Measurements from ENCODE around the gene PDE7B.

PDE7B gene

DNA sequence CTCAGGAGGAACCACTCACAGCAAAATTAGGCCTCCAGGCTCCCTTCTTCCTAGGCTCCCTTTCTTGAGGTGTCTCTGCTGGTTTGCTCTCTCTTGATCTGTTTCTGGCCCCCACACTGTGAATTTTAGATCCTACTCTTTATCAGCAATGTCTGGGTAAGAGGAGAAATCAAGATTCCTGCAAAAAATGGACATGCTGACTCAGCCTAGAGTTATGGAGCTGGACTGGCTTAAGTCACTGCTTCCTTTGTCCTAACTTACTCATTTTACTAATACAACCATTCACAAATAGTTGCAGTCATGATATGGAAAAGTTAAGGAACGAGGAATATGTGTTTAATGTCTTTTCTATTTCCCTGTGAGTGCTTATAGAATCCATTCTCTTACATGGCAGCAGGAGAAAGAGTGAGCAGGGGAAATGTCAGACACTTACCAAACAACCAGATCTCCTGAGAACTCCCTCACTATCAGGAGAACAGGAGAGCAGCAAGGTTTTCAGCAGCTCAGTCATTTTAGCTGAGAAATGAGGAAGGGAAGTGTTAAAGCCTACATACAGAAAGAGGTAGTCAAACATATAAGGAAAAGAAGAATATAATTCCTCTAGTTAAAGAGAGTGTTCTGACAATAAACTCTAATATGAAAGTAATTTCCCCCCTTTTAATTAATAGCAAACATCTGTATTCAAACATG lies 160.8 kb downstream of the PDE7B start:
- Histone ChIP-seq H3K27ac (ENCODE audit: low read length) (no peak overlapping the region), H3F3A (ENCODE audit: insufficient read depth, low read length) (no peaks in the 10 kb centered on the region), H3K4me2 (ENCODE audit: low read depth, low read length) (no peak overlapping the region), H3K9me3 (replicated peaks; ENCODE audit: insufficient read depth, low read length) (no peaks in the 10 kb centered on the region), H3K4me3 (ENCODE audit: low read length) (no peak overlapping the region), H3K27me3 (replicated peaks; ENCODE audit: insufficient read depth, low read length) (no peaks in the 10 kb centered on the region), H3K79me2 (ENCODE audit: low read length) (no peaks in the 10 kb centered on the region), H4K20me1 (ENCODE audit: insufficient read depth, low read length) (no peaks in the 10 kb centered on the region), H3K9ac (ENCODE audit: low read length) (no peak overlapping the region), H3K4me1 (ENCODE audit: low read length) (no peaks in the 10 kb centered on the region), H2AFZ (ENCODE audit: low read length) (no peak overlapping the region), H3K9me2 (replicated peaks; ENCODE audit: insufficient read depth, low read length) (no peaks in the 10 kb centered on the region), H3K36me3 (replicated peaks; ENCODE audit: insufficient read depth, low read length) (no peaks in the 10 kb centered on the region)
- no peak for DNase-seq
- TF ChIP-seq EZH2 (optimal IDR thresholded peaks at IDR 0.05; ENCODE audit: low read depth, low read length) (no peak), EZH2phosphoT487 (IDR thresholded peaks at IDR 0.05; ENCODE audit: low read length) (no peak)
- TF ChIP-seq, protein P1, sequence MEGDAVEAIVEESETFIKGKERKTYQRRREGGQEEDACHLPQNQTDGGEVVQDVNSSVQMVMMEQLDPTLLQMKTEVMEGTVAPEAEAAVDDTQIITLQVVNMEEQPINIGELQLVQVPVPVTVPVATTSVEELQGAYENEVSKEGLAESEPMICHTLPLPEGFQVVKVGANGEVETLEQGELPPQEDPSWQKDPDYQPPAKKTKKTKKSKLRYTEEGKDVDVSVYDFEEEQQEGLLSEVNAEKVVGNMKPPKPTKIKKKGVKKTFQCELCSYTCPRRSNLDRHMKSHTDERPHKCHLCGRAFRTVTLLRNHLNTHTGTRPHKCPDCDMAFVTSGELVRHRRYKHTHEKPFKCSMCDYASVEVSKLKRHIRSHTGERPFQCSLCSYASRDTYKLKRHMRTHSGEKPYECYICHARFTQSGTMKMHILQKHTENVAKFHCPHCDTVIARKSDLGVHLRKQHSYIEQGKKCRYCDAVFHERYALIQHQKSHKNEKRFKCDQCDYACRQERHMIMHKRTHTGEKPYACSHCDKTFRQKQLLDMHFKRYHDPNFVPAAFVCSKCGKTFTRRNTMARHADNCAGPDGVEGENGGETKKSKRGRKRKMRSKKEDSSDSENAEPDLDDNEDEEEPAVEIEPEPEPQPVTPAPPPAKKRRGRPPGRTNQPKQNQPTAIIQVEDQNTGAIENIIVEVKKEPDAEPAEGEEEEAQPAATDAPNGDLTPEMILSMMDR (IDR thresholded peaks at IDR 0.05; ENCODE audit: low read length), result no peak

DNA sequence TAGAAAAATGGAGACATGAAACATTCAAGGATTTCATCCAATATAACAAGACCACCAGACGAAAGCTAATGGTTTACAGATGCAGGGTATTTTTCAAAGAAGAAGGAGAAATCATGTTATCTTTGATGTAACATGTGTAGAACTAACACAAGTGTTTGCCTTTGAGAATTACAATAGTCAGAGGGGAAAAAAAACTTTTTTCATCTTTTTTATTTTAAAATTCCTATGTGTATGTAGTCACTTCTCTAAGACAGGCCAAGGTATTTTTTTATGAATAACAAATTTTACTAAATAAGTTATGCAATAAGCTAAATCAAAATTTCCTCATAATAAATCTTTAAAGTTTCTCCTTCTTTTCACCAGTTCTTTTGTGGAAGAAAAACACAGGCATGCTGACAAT lies 161.4 kb downstream of the PDE7B start:
- DNase-seq, result no peak
- Histone ChIP-seq H3K9me2 (replicated peaks; ENCODE audit: insufficient read depth, low read length) (no peaks in the 10 kb centered on the region), H3K4me3 (ENCODE audit: low read length) (no peak overlapping the region), H4K20me1 (ENCODE audit: insufficient read depth, low read length) (no peaks in the 10 kb centered on the region), H3K4me1 (ENCODE audit: low read length) (no peaks in the 10 kb centered on the region), H3K36me3 (replicated peaks; ENCODE audit: insufficient read depth, low read length) (no peaks in the 10 kb centered on the region), H3K9ac (ENCODE audit: low read length) (no peak overlapping the region), H2AFZ (ENCODE audit: low read length) (no peak overlapping the region), H3K9me3 (replicated peaks; ENCODE audit: insufficient read depth, low read length) (no peaks in the 10 kb centered on the region), H3K27me3 (replicated peaks; ENCODE audit: insufficient read depth, low read length) (no peaks in the 10 kb centered on the region), H3K79me2 (ENCODE audit: low read length) (no peaks in the 10 kb centered on the region), H3K27ac (ENCODE audit: low read length) (no peak overlapping the region), H3F3A (ENCODE audit: insufficient read depth, low read length) (no peaks in the 10 kb centered on the region), H3K4me2 (ENCODE audit: low read depth, low read length) (no peak overlapping the region)
- TF ChIP-seq EZH2phosphoT487 (IDR thresholded peaks at IDR 0.05; ENCODE audit: low read length) (no peak), EZH2 (optimal IDR thresholded peaks at IDR 0.05; ENCODE audit: low read depth, low read length) (no peak)
- TF ChIP-seq, protein P1 (IDR thresholded peaks at IDR 0.05; ENCODE audit: low read length), result no peak

DNA sequence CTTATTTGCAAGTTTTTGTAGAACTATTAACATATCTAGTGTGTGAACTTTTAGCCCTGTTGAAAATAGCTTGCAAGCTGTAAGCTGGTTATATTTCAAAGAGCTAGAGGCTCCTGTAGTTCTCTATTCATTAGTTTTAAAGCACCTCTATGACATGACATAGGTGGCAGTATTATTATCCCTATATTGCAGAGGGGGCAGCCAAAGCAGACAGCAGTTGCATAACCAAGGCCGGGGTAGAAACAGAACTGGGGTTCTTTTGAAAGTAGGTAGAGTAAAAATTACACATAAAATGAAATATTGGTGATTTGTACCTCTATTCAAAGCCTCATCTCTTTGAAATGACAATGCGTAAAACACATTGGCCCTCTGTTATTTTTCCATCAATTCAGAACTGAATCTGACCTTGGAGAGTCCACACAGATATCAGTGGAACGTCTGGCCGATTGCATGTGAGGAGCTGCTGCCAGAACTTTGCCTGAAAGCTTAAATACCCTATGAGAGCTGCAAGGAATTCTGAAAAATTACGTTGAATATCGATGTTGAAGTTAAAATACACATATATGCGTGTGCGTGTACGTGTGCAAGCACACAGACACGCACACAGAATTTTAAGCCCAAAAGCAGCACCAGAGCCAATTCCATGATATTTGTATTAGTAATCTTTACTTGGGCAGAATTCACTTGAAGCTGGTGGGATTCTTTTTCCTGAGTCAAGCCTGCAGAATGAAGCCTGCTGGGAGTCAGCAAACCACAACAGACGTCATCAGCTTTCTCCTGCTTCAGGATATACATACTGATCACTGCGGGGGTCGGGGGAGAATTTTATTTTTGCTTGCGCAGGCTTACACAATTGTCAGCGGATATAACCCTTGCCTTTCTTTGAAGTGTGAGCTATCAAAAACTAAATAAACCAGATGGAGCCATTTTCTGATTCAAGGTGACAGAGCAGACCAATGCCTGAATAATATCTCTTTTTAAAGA lies 163.2 kb downstream of the PDE7B start:
- TF ChIP-seq EZH2phosphoT487 (IDR thresholded peaks at IDR 0.05; ENCODE audit: low read length) (no peak), EZH2 (optimal IDR thresholded peaks at IDR 0.05; ENCODE audit: low read depth, low read length) (no peak)
- TF ChIP-seq, protein P1 (IDR thresholded peaks at IDR 0.05; ENCODE audit: low read length), result no peak
- Histone ChIP-seq H3K4me1 (ENCODE audit: low read length) (no peaks in the 10 kb centered on the region), H4K20me1 (ENCODE audit: insufficient read depth, low read length) (no peaks in the 10 kb centered on the region), H3K9ac (ENCODE audit: low read length) (no peak overlapping the region), H3K36me3 (replicated peaks; ENCODE audit: insufficient read depth, low read length) (no peaks in the 10 kb centered on the region), H3K27ac (ENCODE audit: low read length) (no peak overlapping the region), H3K79me2 (ENCODE audit: low read length) (no peaks in the 10 kb centered on the region), H3K9me2 (replicated peaks; ENCODE audit: insufficient read depth, low read length) (no peaks in the 10 kb centered on the region), H3K4me3 (ENCODE audit: low read length) (no peak overlapping the region), H3K9me3 (replicated peaks; ENCODE audit: insufficient read depth, low read length) (no peaks in the 10 kb centered on the region), H3F3A (ENCODE audit: insufficient read depth, low read length) (no peaks in the 10 kb centered on the region), H3K27me3 (replicated peaks; ENCODE audit: insufficient read depth, low read length) (no peaks in the 10 kb centered on the region), H2AFZ (ENCODE audit: low read length) (no peak overlapping the region), H3K4me2 (ENCODE audit: low read depth, low read length) (no peak overlapping the region)
- no peak for DNase-seq

All from MM.1S (cell line).